ENCODE results near the gene TNS2.

- TF ChIP-seq GATA2 (IDR thresholded peaks at IDR 0.05; ENCODE audit: low read depth, low read length) (no peak), GATA3 (IDR thresholded peaks at IDR 0.05; ENCODE audit: low read depth, low read length) (no peak)
These were observed at the start of gene TNS2 for GRCh38 chr12:53049571-53050318.

Data from SH-SY5Y (cell line).